NCI-H1092 (cell line): ENCODE results near the gene ACSF3.

Experiments used
- DNase-seq: peaks from one replicate; lab custom pipeline; 2025; lab: John Stamatoyannopoulos, UW

ACSF3 gene

GRCh38 chr16:89145406-89146161, 51.9 kb downstream of the ACSF3 start:
- no peak for DNase-seq

DNA sequence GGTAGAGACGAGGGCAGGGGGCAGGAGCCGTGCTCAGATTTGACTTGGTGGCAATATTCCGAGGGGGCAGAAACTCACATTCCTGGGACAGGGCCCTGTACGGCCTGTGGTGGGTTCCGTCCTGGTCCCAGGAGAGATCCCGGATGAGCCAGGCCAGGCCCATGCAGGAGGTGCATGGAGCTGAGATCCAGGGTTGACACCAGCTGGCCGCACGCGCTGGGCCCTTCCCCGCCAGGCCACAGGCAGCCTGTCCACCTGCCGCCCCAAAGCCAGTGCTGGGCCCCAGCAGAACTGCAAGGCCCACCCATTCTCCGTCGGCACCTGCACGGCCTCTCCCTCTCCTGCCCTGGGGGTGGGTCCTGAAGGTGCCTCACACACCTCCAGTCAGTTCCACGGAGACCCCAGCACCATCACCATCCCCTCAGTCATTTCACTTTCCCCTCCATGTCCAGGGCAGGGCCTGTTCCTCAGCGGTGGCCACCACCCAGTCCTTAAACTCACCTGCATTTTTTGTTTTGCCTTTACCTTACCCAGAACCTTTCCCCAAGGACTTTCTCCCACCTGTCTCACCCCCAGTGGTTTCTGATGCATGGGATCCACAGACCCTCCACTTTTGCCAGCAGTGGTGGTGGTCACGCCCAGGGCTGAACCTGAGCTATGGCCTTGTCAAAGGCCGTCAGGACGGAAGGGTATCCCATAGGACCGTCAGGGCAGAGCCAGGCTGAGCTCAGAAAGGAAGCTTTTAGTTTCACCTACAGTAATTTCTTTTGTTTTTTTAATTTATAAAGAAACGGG, 52.8 kb downstream of the ACSF3 start:
- DNase-seq: no peak

- no peak for DNase-seq
These were observed 53.6 kb downstream of the ACSF3 start for GRCh38 chr16:89147085-89147817.

- no peak for DNase-seq
These were observed 55.7 kb downstream of the ACSF3 start for GRCh38 chr16:89149386-89149785.

DNA sequence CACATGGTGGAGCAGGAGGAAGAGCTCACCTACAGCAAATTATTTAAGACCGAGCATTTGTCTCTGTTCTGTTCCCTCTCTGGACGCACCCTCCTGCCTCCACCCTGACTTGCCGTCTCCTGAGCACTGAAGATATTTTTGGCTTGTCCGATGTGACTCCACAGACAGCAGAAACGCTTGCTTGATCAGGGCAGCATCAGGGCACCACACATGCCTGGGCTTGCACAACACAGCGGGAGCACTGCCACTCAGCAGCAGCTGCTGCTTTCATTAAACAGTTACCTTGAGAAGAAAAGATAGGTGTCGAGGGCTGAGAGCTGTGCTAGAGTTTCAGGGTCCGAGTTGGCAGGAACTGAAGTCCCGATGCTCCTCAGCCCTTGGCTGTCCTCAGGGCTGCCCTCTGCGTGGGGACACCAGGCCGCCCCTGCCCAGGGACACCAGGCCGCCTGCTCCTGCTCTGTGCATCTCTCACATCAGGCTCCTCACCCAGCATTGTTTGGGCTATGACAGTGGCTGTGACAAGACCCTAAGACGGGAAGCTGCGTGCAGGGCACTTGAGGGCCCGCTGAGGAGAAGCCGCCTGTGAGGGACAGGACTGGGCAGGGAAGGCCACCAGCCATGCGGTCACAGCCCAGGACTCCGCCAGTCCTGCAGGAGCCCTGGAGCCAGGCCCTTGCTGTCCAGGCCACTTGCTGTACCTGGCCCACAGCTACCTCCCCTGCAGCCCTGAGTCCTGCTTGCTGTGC, 56.6 kb downstream of the ACSF3 start:
- no peak for DNase-seq

GRCh38 chr16:89150981-89151380, 57.3 kb downstream of the ACSF3 start:
- no peak for DNase-seq

DNA sequence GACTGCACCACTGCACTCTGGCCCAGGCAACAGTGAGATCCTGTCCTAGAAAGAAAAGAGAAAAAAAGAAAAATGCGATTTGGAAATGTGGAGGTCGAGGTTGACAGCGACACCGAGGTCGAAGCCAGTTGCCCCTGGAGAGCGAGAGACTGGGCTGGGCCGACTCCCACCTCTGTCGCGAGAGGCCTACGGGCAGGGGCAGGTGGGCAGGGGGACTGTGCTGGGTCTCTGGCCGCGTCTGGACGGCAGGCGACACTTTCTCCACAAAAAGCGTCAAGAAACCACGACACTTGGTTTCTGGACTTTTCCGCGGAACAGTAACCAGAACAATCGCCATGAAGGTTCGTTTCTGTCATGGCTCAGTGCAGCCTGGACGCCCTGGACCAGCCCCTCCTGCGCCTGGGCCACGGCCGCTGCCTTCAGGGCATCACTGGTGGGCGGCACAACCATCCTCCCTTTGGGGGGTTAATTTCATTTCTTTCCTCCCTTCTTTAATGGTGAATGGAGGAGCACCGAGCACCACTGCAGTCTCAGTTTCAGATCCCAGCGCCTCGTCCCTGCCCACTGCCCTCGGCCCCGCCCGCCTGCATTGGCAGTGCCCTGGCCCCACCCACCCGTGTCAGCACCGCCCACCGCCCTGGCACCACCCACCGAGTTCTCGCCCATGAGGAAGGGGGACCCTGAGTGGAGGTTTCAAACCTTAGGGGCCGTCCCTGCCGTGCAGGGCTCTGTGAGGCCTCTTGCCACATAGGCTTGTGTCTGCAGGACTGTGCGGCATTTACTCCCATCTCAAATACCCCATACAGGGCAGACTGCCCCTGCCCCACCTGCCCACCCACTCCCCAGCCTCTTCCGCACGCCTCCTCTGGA, 59.4 kb downstream of the ACSF3 start:
- DNase-seq: no peak

- no peak for DNase-seq
These were observed 60.2 kb downstream of the ACSF3 start for GRCh38 chr16:89153848-89154271.

- no peak for DNase-seq
These were observed 60.9 kb downstream of the ACSF3 start for GRCh38 chr16:89154390-89155183.

DNA sequence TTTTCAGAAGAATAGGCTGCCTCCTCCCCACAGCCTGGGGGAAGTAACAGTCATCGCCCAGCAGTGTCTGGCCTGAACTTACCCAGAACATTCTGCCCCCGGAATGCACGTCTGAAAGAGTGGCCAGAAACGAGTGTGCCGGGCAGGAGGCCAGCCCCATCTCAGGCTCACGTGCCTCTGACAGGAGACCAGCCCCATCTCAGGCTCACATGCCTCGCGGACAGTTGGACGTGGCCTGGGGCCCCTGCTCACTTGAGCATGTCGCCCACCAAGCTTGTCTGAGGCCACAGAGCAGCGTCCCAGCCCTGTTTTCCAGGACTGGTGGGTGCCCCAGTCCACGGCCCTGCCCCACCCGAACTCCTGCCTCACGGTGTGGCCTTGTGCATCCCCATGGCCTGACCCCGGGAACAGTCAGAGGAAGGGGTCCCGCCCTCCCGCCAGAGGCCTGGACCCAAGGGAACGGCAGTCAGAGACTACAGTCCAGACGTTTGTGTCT, 61.6 kb downstream of the ACSF3 start:
- DNase-seq: no peak

DNA sequence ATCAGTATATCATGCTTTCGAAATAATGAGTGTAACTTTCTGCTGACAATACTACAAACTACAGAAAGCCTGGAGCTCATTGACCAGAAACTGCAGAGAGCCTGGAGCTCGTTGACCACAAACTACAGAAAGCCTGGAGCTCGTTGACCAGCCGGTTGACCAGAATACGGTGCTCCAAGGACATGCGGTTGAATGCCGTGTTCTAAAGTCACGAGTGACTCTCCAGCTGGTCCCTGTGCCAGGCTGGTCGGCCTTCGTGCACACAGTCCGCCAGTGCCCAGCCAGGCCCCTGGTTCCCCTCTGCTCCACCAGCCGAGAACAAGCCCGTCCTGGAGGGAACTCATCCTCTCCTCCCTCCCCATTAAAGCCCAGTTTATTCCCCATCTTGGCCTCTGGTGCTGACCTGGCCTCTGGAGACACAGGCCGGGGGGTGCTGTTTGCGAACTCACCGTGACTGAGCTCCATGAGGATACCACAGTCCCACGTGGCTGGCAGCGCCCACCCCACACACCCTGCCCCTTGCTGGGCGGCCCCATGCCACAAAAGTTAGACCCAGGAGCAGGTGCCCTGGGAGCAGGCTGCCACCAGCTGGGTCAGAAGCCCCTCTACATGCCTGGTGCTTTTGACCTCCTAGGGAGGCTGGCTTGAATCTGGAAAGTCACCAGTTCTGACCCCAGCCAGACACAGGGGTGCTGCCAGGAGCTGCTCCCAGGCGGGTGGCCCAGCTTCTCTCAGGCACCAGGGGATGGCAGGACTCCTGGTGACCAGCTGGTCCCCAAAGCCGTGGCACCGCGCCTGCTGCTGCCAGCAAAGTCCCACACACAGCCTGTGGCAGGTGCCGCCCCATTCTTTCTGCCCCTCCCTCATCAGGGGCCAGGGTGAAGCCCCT, 62.4 kb downstream of the ACSF3 start:
- no peak for DNase-seq

DNA sequence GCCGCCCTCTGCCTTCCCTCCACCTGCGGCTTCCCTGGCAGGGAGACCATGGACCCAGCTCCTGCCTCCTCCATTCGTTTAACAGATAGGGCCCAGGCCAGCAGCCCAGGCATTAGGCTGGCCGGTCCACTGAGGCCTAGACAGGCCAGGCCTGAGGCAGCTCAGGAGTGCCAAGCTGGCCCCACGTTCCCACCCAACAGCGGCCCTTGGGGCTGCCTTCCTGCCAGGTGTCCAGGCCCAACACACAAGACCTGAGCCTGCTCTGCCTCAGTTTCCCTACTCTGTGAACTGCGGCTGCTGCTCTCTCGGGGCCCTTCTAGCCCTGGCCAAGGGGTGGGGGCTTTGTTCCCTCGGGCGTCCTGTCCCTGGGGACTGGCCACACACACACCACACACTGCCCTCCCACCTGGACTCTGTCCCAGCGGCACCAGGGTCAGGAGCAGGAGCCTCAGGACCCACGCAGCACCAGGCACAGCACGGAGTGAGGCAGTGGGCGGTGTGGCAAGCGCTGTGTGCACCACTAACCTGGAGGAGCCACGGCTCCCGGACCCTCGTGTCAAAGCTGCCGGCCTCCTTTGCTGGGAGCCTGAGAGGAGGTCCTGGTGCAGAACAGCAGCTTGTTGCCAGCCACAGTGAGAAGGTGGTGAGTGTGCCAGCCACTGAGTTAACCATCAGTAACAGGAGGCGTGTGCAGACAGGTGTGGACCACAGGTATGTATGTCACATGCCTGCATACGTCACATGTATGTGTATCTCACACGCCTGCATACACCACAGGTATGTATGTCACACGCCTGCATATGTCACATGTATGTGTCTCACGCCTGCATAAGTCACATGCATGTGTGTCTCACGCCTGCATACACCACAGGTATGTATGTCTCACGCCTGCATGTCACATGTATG, 63.3 kb downstream of the ACSF3 start:
- DNase-seq: no peak

GRCh38 chr16:89157778-89158177, 64.1 kb downstream of the ACSF3 start:
- no peak for DNase-seq

GRCh38 chr16:89159066-89159849, 65.6 kb downstream of the ACSF3 start:
- no peak for DNase-seq

- DNase-seq: no peak
These were observed 66.2 kb downstream of the ACSF3 start for GRCh38 chr16:89159850-89160354.

DNA sequence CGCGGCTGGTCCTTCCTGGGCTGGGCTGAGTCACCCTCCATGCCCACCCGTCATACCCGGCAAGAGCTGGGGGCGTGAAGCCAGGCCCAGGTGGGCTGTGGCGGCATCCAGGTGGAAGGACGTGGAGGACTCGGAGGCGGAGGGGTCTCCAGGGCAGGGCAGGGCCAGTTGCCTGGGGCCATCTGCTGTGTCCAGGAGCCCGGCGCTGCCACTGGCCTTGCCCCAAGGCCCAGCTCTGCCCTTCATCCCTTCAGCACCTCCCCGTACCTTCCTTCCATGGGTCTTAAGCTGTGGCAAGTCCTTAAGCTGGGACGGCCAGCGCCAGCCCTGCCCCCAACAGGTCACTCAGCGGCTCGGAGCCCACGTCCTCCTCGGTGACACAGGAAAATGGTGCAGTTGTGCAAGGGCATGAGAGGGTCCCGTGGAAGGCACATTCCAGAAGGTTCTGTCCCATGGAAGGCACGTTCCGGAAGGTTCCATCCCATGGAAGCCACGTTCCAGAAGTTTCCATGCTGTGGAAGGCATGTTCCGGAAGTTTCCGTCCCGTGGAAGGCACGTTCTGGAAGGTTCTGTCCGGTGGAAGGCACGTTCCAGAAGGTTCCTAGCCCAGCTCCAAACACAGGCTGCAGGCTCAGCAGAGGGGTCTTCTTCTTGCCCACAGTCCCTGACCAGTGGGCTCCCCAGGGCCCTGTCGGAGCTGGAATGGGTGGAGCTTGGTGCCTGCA, 67.5 kb downstream of the ACSF3 start:
- DNase-seq: no peak
